Endothelial cell (in vitro differentiated cells): Measurements from ENCODE around the gene KLHL25. TPM values are rescaled to one million over a fixed set of nuclear protein-coding genes. Genes with fewer than 3 reads are reported as not detected.

Source experiments
- DNase-seq: peaks from one replicate; pipeline ENCODE4 v3.0.0; 2021; ENCODE audit warnings: low spot score
- H3K27ac Mint-ChIP-seq: one replicate; pipeline ENCODE4 v1.8.0; 2021; ENCODE audit warnings: mixed read lengths, inconsistent platforms; ENCODE audit not compliant: unreplicated experiment
- H3K27me3 Mint-ChIP-seq: one replicate; pipeline ENCODE4 v1.8.0; 2021; ENCODE audit warnings: mild to moderate bottlenecking, moderate library complexity, mixed read lengths, inconsistent platforms; ENCODE audit not compliant: unreplicated experiment
- H3K36me3 Mint-ChIP-seq: one replicate; pipeline ENCODE4 v1.8.0; 2021; ENCODE audit warnings: mild to moderate bottlenecking, low read depth, mixed read lengths, inconsistent platforms; ENCODE audit not compliant: unreplicated experiment
- H3K4me1 Mint-ChIP-seq: one replicate; pipeline ENCODE4 v1.8.0; 2021; ENCODE audit warnings: mild to moderate bottlenecking, mixed read lengths, inconsistent platforms; ENCODE audit not compliant: unreplicated experiment
- H3K4me3 Mint-ChIP-seq: one replicate; pipeline ENCODE4 v1.8.0; 2021; ENCODE audit warnings: mild to moderate bottlenecking, mixed read lengths, inconsistent platforms; ENCODE audit not compliant: unreplicated experiment
- H3K9me3 Mint-ChIP-seq: one replicate; pipeline ENCODE4 v1.8.0; 2021; ENCODE audit warnings: mixed read lengths, inconsistent platforms; ENCODE audit not compliant: unreplicated experiment
- total RNA-seq: library from RNA; stranded (reverse); fragmentation: NEBNext Ultra II Directional; extraction: Animal tissue kit (Norgen Biotek cat#: 25700); gene quantifications from one replicate; pipeline ENCODE4 v1.2.1, GENCODE V29; 2021; ENCODE audit not compliant: unreplicated experiment
- TF ChIP-seq, protein P1 (sequence below): fragments of 200-600 bp; sonication (generic); IDR thresholded peaks from one replicate; pipeline ENCODE4 v1.5.0; 2021; ENCODE audit warnings: antibody characterized with exemption; ENCODE audit not compliant: unreplicated experiment

The KLHL25 gene
- total RNA-seq, 1 donor from 2014 or later: 7.4 TPM

DNA sequence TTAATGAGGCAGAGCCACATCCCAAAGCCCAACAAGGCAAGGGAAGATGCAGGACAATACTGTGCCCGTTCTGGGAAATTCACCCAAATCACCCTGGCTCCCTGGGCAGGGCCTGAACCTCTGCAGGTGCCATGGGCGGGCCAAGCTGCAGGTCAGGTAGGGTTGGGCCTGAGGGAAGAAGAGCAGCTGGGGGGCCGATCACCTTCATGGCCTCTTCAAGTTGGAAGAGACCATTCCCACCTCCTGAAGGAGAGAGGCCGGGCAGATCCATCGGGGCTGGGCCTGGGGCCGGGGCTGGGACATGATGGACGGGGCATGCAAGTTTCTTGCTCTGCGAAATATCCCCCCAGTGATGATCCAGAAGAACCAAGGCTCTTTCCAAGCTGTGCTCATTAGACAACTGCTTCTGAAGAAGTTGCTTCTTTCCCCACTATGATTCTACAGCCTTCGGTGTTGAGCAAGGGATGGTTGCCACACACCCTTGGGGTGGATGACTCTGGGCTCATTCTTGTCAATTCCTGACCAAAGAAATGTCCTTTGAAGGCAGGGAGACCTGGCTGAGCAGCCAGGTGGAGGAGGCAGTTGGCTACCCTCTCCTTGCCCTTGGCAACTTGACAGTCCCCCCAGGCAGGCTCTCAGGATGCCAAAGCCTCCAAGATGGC is 38.2 kb downstream of the KLHL25 start:
- TF ChIP-seq, protein P1, sequence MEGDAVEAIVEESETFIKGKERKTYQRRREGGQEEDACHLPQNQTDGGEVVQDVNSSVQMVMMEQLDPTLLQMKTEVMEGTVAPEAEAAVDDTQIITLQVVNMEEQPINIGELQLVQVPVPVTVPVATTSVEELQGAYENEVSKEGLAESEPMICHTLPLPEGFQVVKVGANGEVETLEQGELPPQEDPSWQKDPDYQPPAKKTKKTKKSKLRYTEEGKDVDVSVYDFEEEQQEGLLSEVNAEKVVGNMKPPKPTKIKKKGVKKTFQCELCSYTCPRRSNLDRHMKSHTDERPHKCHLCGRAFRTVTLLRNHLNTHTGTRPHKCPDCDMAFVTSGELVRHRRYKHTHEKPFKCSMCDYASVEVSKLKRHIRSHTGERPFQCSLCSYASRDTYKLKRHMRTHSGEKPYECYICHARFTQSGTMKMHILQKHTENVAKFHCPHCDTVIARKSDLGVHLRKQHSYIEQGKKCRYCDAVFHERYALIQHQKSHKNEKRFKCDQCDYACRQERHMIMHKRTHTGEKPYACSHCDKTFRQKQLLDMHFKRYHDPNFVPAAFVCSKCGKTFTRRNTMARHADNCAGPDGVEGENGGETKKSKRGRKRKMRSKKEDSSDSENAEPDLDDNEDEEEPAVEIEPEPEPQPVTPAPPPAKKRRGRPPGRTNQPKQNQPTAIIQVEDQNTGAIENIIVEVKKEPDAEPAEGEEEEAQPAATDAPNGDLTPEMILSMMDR: no peak
- no peak overlapping the region for H3K4me3 Mint-ChIP-seq
- H3K4me1 Mint-ChIP-seq: peaks cover 23% of the 10 kb centered on the region
- H3K36me3 Mint-ChIP-seq: peaks cover 17% of the 10 kb centered on the region
- no peak for DNase-seq
- H3K27me3 Mint-ChIP-seq: peaks cover 14% of the 10 kb centered on the region
- no peaks in the 10 kb centered on the region for H3K9me3 Mint-ChIP-seq
- no peak overlapping the region for H3K27ac Mint-ChIP-seq

- no peak for DNase-seq
- H3K36me3 Mint-ChIP-seq: peaks cover 16% of the 10 kb centered on the region
- H3K9me3 Mint-ChIP-seq: no peaks in the 10 kb centered on the region
- peaks cover 14% of the 10 kb centered on the region for H3K27me3 Mint-ChIP-seq
- TF ChIP-seq, protein P1: no peak
- no peak overlapping the region for H3K27ac Mint-ChIP-seq
- peaks cover 24% of the 10 kb centered on the region for H3K4me1 Mint-ChIP-seq
- H3K4me3 Mint-ChIP-seq: no peak overlapping the region
These were observed 38.8 kb downstream of the KLHL25 start for GRCh38 chr15:85755942-85756341.

DNA sequence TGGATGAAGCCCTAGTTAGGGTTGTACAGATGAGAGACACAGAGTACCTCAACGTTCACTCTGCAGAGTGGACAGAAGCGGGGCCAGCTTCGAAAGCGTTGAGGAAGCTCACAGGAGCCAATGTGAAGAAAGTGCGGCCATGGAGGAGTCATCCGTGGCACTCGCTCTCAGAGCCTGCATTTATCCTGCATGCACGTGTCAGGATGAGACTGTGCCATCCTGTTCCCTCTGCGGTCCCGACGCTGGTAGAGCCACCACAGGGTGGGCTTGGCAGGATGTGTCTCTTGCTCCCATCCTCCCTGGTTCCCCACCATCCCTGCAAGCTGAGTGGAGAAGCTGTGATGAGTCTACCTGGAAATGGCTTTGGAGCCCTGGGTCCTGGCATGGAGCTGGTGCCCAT is 39.3 kb downstream of the KLHL25 start:
- Mint-ChIP-seq H3K4me1 (peaks cover 24% of the 10 kb centered on the region), H3K27me3 (peaks cover 19% of the 10 kb centered on the region), H3K9me3 (no peaks in the 10 kb centered on the region), H3K4me3 (no peak overlapping the region), H3K36me3 (peaks cover 16% of the 10 kb centered on the region), H3K27ac (no peak overlapping the region)
- TF ChIP-seq, protein P1: no peak
- no peak for DNase-seq

DNA sequence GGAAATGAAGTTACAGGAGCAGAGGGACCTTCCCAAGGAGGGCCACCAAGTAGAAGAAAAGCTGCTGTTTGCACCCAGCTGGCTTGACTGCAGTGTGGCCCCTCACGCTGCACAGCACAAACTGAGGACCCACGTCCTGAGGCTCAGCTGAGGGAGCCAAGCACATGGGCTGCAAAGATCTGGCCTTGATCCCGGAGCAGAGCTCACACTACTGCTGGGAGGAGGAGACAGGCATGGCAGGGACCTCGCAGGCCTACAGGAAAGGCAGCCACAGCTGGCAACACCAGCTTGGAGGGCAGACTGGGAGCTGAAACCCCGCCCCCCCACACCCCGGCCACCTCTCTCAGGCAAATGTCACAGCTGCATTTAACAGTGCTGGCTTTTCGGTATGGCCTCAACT is 39.7 kb downstream of the KLHL25 start:
- Mint-ChIP-seq H3K9me3 (no peaks in the 10 kb centered on the region), H3K27ac (no peak overlapping the region), H3K27me3 (peaks cover 20% of the 10 kb centered on the region), H3K4me1 (peaks cover 24% of the 10 kb centered on the region), H3K36me3 (peaks cover 16% of the 10 kb centered on the region), H3K4me3 (no peak overlapping the region)
- DNase-seq: no peak
- TF ChIP-seq, protein P1: no peak

- no peak for DNase-seq
- Mint-ChIP-seq H3K9me3 (no peaks in the 10 kb centered on the region), H3K4me1 (peaks cover 31% of the 10 kb centered on the region), H3K27ac (no peak overlapping the region), H3K4me3 (no peak overlapping the region), H3K36me3 (peaks cover 20% of the 10 kb centered on the region), H3K27me3 (peaks cover 24% of the 10 kb centered on the region)
- TF ChIP-seq, protein P1: no peak
These were observed 40.8 kb downstream of the KLHL25 start for GRCh38 chr15:85753791-85754452.
